ENCODE data around the gene PLXNA3. TPM values are rescaled to one million over a fixed set of nuclear protein-coding genes. Genes with fewer than 3 reads are reported as not detected.

The PLXNA3 gene
- total RNA-seq, 1 experiment from 2014 or later, result 9.7 TPM

DNA sequence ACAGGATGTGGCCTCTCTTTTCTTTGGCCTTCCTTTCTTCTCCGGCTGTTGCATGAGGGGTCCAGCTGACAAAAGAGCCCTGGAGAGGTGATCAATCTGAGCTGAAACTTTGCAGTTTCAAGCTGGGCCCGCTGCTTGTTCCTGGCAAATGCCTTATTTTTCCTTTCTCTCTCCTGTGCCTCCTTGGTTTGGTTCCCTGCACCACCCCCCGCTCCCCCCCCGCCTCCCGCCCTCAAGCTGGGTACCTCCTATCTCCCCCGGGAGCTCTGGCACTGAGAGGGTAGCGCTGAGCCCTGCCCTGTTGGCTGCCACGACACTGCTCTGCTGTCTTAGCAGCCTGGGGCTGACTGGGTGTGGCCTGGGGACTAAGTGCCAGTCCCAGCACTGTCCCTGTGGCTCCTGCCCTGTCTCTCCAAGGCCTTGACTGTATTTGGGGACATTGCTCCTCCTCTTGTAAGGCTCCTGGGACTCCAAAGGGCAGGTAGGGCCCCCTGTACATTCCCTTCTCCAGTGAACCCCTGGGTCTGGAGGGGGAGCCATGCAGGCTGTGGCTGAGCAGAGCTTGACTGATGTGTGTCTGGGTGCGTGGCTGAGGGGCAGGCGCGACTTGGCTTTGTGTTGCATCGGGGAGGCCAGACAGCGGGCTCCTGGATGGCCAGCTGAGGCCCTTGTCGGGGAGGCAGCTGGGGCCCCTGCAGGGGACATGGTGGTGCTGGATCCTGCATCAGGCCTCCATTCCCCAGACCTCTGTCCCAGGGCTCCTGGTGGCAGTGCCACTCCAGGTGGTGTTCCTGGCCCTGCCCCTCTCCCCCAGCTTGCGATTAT, 1.1 kb downstream of the PLXNA3 start:
- peak; percentile 44 for DNase-seq (ENCODE audit: low spot score)

DNA sequence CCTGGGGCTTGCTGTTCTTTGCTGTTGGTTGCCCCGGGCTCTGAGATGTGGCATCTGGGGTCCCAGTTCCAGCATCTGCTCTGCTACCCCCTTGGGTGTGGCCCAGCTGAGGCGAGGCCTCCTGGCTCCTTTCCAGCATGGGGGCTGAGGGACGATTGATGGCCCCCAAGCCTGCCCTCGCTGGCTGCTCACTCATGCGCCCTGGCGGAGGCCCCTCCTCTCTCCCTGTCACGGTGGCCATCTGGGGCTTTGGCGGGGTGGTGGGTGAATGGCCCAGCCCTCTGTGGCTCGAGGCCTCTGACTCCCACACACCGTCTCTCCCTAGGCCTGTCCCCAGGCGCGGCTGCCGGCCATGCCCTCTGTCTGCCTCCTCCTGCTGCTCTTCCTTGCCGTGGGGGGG, 1.8 kb downstream of the PLXNA3 start:
- DNase-seq (ENCODE audit: low spot score), result no peak

DNA sequence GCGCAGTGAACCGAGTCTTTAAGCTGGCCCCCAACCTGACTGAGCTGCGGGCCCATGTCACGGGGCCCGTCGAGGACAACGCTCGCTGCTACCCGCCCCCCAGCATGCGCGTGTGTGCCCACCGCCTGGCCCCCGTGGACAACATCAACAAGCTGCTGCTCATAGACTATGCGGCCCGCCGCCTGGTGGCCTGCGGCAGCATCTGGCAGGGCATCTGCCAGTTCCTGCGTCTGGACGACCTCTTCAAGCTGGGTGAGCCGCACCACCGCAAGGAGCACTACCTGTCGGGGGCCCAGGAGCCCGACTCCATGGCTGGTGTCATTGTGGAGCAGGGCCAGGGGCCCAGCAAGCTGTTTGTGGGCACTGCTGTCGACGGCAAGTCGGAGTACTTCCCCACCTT, 2.2 kb downstream of the PLXNA3 start:
- DNase-seq (ENCODE audit: low spot score), result no peak

DNA sequence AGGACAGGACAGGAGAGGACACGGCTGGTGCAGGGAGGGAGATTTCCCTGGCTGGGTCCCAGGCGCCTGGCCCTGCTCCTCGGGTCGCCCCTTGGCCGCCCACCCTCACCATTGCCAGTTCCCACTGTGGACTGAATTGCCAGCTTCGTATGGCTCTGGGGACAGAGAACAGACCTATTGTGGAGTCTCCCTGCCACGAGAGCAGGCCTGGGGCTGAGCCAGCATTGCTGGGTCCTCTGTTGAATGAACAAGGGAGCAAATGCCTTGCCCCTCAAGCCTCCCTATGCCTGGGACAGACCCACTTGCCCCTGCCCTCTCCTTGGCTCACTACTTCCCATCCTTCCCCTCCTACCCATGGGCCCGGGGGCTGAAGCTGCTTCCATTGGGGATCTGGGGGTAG, 4.3 kb downstream of the PLXNA3 start:
- no peak for DNase-seq (ENCODE audit: low spot score)

- no peak for DNase-seq (ENCODE audit: low spot score)
Observed at GRCh38 chrX:154463611-154464220, 5.6 kb downstream of the PLXNA3 start.

GRCh38 chrX:154464806-154465365, 6.8 kb downstream of the PLXNA3 start:
- DNase-seq (ENCODE audit: low spot score), result no peak

DNA sequence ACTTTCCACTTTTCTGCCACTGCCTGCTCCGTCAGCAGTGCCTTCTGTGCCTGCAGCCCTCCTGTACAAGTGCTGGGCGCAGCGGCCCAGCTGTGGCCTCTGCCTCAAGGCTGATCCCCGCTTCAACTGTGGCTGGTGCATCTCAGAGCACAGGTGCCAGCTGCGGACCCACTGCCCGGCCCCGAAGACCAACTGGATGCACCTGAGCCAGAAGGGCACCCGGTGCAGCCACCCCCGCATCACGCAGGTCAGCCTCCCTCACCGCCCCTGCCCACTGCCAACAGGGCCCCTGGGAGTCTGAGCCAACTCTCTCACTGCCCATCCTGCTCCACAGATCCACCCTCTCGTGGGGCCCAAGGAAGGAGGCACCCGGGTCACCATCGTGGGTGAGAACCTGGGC, 7.5 kb downstream of the PLXNA3 start:
- no peak for DNase-seq (ENCODE audit: low spot score)

- no peak for DNase-seq (ENCODE audit: low spot score)
Observed at GRCh38 chrX:154466036-154466435, 8.0 kb downstream of the PLXNA3 start.

- no peak for DNase-seq (ENCODE audit: low spot score)
Observed at GRCh38 chrX:154466907-154467306, 8.8 kb downstream of the PLXNA3 start.

DNA sequence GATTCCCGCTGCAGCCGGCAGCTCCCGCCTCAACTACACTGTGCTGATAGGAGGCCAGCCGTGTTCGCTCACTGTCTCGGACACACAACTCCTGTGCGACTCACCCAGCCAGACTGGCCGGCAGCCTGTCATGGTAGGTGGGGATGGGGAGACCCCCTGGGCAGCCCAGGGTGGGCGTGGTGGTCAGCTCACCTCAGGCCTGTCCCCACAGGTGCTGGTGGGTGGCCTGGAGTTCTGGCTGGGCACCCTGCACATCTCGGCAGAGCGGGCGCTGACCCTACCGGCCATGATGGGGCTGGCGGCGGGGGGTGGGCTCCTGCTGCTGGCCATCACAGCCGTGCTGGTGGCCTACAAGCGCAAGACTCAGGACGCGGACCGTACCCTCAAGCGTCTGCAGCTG, 9.5 kb downstream of the PLXNA3 start:
- DNase-seq (ENCODE audit: low spot score), result no peak

DNA sequence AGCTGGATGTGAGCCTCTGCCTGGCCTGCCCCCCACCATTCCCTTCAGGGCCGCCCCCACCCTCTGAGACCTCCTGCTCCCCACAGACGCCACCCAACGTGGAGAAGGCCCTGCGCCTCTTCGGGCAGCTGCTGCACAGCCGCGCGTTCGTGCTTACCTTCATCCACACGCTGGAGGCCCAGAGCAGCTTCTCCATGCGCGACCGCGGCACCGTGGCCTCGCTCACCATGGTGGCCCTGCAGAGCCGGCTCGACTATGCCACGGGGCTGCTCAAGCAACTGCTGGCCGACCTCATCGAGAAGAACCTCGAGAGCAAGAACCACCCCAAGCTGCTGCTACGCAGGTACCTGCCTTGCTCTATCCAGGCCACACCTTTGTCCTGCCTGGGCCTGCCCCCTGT, 10.1 kb downstream of the PLXNA3 start:
- DNase-seq (ENCODE audit: low spot score), result no peak

DNA sequence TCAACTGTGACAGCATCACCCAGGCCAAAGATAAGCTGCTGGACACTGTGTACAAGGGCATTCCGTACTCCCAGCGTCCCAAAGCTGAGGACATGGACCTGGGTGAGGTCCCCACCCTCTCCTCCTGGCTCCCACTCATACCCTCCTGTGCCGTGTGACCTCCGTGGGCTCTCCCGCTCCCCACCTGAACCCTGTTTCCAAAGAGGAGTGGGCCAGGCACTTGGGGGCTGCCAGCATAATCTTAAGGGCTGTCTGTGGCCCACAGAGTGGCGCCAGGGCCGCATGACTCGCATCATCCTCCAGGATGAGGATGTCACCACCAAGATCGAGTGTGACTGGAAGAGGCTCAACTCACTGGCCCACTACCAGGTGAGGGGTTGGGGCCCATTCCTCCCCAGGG, 11.0 kb downstream of the PLXNA3 start:
- no peak for DNase-seq (ENCODE audit: low spot score)

- DNase-seq (ENCODE audit: low spot score), result no peak
Observed at GRCh38 chrX:154469880-154470279, 11.8 kb downstream of the PLXNA3 start.

- DNase-seq (ENCODE audit: low spot score), result no peak
Observed at GRCh38 chrX:154470434-154470833, 12.4 kb downstream of the PLXNA3 start.

DNA sequence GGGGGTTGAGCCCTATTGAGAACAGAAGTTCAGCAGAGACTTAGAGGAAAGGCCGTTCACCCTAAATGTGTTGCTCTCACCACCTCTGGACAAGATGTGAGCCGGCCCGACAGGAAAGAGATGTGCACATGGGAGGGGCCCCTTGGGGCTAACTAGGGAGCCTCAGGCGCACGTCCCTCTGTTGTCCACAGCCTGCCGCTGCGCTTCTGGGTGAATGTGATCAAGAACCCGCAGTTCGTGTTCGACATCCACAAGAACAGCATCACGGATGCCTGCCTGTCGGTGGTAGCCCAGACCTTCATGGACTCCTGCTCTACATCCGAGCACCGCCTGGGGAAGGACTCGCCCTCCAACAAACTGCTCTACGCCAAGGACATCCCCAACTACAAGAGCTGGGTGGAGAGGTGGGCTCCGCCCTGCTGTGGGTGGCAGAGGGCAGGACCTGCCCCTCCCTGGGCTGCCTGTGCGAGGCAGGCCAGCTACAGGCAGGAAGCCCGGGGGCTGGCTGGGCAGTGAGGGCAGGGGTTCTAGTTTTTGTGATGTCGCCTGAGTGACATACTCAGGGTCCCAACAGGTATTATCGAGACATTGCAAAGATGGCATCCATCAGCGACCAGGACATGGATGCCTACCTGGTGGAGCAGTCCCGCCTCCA, 13.0 kb downstream of the PLXNA3 start:
- DNase-seq (ENCODE audit: low spot score), result no peak

DNA sequence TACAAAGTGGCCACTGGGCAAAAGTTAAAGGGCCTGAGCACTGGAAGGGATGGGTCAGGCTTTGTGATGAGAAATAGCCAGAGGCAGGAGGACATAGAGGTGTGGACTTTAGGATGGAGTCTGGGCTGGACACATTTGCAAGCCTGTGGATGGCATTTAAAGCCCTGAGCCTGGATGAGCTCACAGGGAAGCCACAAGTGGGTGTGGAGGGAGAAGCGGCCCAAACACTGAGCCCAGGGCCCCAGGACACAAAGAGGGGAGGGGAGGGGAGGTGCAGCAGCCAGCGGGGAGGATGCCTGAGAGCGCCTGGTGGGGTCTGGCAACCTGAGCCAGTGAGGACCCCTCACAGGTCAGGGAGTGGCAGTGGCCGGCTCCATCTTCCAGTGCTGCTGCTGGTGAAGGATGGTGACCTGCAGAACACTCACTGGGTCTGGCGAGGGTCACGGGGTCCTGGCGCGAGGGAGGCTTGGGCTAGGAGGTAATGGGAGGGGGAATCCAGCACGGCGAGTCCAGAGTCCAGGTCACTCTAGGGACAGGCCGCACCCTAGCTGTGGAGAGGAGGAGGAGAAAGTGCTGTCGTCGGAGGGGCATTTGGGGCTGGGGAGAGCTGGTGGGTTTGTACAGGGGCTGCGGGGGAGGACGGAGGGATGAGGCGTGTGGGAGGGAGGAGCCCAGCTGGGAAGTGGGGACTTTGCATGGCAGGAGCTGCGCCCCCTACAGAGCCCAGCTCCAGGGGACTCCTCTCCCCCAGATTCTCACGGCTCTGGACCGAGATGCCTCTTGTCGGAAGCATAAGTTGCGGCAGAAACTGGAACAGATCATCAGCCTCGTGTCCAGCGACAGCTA, 14.0 kb downstream of the PLXNA3 start:
- DNase-seq (ENCODE audit: low spot score), result no peak

- no peak for DNase-seq (ENCODE audit: low spot score)
Observed at GRCh38 chrX:154472685-154473632, 14.9 kb downstream of the PLXNA3 start.

- no peak for DNase-seq (ENCODE audit: low spot score)
Observed at GRCh38 chrX:154473683-154474082, 15.6 kb downstream of the PLXNA3 start.

DNA sequence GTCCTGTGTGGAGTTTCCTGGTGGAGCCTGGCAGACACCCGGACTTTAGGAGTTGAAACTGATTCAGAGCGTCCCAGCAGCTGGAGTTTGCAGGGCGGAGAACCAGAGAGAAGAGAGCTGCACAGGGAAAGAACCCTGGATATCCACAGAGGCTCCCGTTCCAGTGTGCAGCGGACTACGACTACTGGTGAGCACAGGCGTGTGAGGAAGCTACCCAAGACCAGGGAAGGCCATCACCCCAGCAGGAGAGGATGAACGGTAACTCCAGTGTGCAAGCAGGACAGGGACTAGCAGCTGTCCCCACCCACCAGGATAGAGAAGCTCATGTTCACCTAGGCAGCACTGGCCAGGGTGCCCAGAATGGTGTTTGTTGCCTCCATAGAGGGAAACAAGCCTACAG, 18.7 kb downstream of the PLXNA3 start:
- no peak for DNase-seq (ENCODE audit: low spot score)

DNA sequence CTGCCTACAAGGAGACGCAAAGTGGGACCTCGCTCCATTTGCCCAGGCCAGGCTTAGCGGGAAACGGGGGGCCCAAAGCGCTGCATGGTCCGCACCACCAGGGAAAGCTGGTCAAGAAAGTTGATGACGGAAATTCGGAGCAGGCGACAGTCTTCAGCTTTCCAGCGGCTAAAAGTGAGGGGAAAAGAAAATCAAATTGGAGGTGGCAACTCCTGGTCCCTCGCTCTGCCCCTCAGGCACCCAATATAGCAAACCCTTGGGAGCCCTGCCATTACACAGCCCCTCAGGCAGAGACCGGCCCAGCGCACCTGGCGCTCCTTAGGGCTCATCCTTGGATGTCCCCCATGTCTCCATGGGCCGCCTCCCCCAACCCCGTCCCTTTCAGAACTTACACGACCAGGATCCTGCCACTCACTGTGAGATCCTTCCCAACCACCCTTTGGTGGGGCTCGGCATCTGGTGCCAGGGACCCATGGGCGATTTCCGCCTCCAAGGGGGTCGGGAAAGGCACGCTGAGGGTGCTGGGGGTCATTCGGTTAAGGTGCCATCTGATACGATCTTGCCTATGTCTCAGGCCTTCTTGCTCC, 19.9 kb downstream of the PLXNA3 start:
- DNase-seq (ENCODE audit: low spot score), result no peak

Data from A172 (cell line).